Dedifferentiated amniotic fluid mesenchymal stem cell (primary cell): ENCODE data around the gene SUMF1.
"Not testable (repeated sequence)": the region's sequence is repeated elsewhere in the genome, so short reads cannot be mapped to it uniquely, and the experiment has no call there.

ENCODE experiments used
- DNase-seq: peaks from one replicate; pipeline ENCODE4 v3.0.0-alpha.2; 2016; ENCODE audit errors: extremely low spot score

SUMF1 gene

DNA sequence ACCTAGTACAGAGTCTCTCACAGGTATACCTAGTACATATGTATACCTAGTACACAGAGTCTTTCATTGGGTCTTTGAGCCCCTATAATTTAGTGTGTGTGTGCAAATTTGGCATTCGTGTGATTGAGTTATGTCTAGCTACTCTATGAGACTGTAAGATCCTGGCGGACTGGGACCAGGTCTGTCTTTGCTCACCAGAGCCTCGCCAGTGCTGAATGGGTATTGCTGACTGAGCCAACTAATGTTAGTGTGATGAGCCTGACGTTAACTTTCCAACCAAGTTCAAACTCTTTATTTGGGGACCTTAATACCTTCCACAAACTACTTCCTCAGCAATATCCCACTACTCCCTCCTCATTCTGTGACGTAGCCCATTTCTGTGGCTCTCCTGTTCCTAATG lies 128.3 kb downstream of the SUMF1 start:
- DNase-seq, result no peak

DNA sequence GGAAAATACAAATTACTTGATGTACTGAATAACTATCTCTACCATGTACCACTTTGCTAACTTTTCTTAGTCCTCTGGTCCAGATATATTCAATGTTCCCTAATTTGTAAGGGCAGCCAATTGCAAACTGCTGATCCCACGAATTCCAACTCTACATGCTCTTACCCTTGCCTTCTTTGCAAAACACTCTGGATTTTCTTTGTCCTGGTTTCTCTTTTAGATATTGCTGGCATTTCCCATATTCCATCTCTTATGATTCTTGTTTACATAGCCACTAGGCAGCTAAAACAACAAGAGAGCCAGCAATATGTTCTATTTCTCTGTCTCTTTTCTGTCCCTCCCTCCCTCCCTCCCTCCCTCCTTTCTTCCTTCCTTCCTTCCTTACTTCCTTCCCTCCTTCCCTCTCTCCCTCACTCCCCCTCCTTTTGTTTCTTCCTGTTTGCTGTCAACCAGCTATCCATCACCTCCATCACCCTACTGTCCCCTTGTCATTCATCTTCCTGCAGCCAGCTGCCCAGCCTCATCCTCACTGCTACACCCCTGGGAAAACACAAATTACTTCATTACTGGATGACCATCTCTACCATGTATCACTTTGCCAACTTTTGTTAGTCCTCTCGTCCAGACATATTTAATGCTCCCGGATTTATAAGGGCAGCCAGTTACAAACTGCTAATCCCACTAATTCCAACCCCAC lies 130.1 kb downstream of the SUMF1 start:
- no peak for DNase-seq

DNA sequence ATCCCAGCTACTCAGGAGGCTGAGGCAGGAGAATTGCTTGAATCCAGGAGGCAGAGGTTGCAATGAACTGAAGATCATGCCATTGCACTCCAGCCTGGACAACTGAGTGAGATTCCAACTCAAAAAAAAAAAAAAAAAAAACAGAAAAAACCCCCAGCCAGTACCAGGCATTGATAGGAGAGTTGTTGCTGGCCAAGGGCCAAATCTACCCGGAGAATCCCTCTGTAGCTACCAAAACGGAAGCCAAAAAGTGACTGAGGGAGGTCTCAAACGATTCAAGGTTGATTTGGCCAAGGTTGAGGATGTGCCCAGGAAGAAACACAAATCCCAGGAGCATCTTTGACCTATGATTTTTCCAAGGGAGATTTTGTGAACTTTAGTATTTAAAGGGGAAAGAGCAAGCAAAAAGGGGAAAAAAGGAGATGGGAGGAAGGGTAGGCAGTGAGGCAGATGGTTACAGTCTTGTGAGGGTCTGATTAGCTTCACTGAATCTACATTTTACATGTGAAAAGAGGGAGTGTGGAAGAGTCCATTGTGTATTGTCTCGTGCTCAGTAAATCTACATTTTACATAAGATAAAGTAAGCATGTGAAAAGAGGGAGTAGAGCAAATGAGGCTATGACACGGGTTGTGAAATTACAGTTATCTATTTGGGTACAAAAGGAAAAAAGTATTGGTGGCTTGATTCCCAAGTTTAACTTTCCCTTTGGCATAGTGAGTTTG lies 131.1 kb downstream of the SUMF1 start:
- no peak for DNase-seq

DNA sequence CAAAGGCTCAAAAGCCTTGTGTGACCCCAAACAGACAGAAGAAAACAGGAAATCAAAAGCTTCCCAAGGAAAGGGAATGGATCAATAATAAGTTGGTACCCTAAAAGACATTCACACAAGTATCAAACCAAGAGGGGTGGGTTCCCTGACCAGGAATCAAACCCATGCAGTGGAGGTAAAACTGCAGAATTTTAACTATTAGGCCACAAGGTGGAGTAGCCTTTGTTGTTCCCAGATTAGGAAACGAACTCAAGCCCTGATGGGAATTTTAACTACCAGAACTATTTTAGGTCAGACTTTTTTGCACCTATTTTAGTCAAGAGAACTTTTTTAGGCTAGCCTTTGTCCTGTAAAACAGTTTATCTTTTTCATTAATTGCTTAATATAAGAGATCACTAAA lies 132.5 kb downstream of the SUMF1 start:
- DNase-seq, result no peak

DNA sequence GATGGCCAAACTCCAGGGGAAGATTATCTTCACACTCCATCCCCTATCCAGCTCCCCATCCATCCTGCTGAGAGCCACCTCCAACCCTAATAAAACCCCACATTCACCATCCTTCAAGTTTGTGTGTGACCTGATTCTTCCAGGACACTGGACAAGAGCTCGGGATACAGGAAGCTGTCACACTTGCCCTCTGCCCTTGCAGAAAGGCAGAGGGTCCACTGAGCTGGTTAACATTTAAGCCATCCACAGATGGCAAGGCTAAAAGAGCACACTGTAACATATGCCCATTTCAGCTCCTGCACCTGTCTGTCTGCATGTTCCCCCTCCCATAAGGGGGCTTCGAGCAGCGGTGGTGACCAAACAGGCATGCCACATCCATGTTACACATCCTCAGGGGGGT lies 134.1 kb downstream of the SUMF1 start:
- no peak for DNase-seq

DNA sequence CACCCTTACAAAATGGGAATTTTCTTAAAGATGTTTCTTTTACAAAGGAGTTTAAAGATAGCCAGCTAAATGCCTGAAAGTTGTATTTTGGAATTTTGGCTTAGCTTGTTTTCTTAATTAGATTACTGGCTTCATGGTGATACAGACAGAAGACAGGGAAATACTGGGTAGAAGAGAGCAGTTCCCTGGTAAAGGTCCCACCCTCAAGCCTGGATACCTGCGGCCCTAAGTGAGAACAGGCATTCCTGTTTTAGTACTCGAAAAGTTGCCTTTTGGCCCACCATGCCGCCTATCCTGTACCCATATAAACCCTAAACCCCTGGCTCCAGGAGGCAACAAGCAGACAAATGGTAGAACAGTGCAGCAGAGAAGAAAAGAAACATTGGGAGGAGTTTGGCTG lies 134.5 kb downstream of the SUMF1 start:
- DNase-seq, result no peak

DNA sequence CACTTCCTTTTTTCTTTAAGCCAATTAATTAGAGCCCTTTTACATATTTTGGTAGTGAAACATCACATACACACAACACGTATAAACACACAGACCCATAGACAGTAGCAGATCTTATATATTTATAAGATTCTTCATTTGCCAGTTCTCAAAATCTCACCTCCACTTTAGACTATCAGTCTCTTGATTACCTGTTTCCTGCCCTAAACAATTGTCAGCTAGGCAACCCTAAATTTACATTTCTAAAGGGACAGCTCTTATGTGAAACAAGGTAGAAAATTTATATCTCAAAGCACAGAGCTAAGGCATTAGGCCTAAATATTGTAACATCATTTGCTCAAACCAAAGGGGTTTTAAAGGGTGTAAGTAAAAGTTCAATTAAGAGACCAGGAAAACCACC lies 135.0 kb downstream of the SUMF1 start:
- DNase-seq, result no peak

DNA sequence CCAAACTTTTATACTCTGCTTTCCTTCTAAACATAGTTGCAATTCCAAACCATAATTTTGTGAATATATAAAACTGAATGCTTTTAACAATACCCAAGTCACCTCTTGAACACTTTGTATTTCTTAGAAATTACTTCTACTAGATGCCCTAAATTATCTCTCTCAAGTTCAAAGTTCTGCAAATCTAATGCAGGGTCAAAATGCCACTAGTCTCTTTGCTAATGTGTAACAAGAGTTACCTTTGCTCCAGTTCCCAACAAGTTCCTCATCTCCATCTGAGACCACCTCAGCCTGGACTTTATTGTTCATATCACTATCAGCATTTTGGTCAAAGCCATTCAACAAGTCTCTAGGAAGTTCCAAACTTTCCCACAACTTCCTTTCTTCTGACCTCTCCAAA lies 137.3 kb downstream of the SUMF1 start:
- not testable (repeated sequence) for DNase-seq

DNA sequence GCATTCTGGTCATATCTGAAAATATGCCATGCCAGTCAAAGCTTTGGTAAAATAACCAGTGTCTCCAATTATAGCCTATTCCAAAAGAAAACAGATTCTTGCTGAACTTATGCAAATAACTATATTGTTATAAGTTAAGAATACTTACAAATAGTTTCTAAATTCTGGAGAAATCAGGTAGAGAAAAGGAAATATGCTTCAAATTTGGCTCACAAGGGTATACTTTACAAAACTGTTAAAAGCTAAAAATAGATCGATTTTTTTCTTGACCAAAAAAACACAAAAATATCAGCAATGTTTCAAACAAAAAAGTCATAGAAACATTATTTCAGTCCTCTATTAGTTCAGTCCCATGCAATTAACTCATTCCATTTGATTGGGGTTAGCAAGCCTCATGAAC lies 140.2 kb downstream of the SUMF1 start:
- no peak for DNase-seq

DNA sequence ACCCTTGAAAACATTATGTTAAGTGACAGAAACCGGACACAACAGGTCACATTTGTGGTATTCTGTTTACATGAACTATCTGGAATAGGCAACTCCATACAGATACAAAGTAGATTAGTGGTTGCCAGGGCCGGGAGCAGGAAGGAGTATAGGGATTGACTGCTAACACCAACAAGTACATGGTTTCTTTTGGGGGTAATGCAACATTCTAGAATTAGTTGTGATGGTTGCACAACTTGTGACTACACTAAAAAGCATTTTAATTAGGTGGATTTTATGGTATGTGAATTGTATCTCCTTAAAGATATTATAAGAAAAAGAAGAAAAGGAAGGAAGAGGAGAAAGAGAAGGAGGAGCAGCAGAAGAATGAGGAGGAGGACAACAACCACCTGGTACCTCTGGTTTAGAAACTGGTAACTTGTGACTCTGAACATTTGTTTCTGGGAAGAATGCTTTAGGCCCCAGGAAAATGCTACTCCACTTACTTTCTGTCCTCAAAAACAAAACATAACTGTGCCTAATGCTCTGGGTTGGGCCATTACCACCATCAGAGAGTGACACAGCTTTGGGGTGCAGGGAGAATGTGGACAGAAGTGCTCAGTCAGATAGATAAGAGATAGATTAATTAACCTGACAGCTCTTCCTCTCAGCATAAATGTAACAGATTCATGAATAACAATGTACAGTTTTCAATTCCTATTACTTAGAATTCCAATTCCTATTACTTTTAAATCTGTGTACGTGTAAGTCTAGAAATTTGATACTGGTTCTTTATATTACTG lies 143.6 kb downstream of the SUMF1 start:
- DNase-seq, result no peak

DNA sequence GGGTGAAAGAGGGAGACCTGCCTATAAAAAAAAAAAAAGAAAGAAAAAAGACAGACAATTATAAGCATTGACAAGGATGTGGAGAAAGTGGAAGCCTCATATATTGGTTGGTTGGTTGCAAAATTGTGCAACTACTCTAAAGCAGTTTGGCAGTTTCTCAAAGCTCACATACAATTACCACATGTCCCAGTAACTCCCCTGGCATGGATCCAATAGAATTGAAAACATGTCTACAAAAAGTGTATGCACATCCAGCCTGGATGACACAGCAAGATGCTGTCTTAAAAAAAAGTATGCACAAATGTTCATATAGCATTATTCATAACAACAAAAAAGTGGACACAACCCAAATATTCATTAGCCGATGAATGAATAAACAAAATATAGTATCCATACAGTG lies 144.4 kb downstream of the SUMF1 start:
- peak; percentile 75 for DNase-seq

DNA sequence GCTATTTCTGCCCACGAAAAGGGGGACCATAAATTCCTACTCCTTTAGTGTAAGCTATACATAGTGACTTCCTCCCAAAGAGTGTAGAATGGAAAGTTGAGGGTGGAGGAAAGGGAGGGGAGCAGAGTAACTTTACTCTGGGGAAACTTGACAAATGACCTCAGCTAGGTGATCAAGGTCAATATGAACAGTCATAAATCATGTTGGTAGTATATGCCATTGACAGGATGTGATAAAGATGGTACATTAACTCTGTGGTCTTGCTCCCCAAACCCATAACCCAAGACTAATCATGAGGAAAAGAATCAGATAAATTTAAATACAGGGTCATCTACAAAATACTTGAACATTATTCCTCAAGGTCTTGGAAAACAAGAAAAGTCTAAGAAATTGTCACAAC lies 145.3 kb downstream of the SUMF1 start:
- no peak for DNase-seq

DNA sequence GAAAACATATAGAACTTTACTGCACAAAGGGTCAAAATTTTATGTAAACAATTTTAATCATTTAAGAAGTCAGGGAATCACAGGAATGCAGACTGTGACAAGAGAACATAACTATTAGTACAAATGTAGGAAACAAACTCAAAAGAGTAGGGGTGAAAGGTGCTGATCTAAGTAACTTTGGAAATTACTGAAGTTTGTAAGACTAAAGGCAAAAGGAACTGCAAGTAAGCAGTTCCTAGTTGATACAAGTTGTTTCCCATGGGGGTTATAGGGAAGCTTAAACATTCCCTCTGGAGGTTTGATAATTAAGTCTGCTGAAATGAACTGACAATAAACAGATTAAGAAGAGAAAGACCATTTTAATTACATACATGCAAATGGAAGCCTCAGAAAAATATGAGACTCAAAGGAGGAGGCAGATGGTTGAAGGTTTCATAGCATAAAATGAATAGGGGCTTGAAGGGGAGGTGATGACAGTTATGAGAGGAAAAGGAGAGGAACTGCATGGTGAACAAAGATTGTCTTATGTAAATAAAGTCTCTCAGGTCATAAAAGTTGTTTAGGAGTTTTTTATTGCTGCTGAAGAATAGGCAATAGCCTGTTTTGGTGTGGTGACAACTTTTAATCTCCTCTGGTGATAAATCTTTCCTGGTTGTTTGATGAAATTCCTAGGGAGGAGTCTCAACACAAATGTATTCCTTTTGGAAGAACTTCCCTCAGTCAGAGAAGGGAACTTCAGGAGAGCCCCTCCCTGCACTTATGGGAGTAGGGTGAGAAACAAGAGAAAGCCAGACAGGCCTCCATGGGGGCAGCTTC lies 146.8 kb downstream of the SUMF1 start:
- DNase-seq, result no peak

DNA sequence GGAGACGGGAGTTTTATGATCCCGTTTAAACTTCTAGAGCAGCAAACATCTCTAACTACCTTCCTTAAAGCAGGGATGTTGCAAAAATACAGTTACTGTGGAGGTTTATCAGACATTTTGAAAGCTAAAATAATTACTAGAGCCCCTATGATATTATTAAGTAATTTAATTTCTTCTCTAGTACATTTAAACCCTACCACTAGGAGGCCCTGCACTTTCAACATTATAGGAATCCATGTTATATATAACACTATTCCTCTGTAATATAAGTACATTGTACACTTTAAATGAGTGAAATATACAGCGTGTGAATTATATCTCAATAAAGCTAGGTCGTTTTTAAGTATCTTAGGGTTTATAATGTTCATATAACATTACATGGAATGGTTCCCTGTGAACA lies 152.4 kb downstream of the SUMF1 start:
- no peak for DNase-seq

DNA sequence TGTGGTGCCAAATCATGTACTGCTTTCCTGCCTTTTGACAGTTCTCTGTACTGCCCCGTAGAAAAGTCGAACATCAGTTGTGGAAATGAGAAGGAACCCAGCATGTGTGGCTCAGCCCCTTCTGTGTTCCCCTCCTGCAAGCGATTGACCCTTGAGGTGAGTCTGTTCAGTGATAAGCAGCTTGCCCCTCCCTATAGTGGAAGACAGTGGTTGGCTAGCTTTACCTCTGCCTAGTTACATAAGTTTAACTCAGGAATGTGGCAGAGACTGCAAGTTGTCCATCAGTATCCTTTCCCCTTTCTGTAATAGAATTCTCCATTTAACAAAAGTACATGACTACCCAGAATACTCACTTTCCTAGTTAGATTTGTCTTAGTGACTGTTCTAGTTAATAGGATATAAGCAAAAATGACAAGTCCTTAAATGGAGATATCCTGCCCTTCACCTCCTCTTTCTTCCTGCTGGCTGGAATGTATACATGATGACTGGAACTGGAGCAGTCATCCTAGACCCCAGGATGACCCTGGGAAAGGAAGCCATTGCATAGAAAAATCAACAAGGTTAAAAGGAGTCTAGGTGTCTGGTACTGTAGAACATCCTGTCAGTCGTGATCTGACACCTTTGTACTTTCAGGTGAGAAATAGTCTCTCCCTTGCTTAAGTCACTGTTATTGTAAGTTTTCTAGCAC lies 153.3 kb downstream of the SUMF1 start:
- no peak for DNase-seq

DNA sequence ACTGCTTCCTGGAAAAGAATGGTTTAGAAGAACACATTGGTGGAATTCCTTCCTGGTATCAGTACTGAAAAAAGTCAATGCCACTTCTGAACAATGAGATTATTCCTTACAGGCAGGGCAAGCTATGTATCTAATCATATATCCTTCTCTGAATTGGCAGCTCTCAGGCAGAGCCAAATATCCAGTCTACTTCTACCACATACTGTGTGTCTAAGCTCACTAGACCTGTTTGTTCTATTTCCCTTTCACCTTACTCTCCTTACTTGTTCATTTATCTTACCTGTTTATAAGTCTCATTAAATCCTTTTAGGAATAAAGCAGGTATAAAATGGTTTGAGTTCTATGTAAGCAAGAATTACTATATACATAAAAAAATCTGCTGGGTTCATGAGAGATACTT lies 155.6 kb downstream of the SUMF1 start:
- no peak for DNase-seq
